NCI-H345 treated with DMSO at 0.1 percent for 48 hours (cell line): Measurements from ENCODE around the gene MYL12A.
"Not testable (repeated sequence)": the region's sequence is repeated elsewhere in the genome, so short reads cannot be mapped to it uniquely, and the experiment has no call there.

ENCODE experiments used
- DNase-seq: peaks from one replicate; lab custom pipeline; 2025; ENCODE audit not compliant: unreplicated experiment; lab: John Stamatoyannopoulos, UW

MYL12A gene

DNA sequence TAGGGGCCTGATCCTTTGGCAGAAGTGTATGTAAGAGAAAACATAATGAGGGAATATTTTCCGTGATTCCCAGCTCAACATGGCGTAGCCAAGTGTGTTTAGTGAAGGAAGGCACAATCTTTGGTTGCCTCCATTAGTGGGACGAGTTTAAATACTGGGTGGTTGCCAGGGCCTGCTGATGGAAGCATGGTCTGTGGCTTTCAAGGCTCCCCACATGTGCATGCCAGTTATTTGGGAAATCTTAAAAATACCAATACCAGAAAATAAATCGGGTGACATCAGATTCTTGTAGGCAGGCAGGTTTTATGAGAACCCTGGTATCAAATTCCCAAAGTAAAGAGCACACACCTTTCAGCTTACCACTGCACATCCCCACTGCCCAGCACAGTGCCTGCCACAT is 7.1 kb downstream of the MYL12A start:
- no peak for DNase-seq

- DNase-seq = no peak
These were observed 8.1 kb downstream of the MYL12A start for GRCh38 chr18:3255611-3256165.

- no peak for DNase-seq
These were observed 9.4 kb downstream of the MYL12A start for GRCh38 chr18:3256693-3257626.

- no peak for DNase-seq
These were observed 10.1 kb downstream of the MYL12A start for GRCh38 chr18:3257627-3258120.

DNA sequence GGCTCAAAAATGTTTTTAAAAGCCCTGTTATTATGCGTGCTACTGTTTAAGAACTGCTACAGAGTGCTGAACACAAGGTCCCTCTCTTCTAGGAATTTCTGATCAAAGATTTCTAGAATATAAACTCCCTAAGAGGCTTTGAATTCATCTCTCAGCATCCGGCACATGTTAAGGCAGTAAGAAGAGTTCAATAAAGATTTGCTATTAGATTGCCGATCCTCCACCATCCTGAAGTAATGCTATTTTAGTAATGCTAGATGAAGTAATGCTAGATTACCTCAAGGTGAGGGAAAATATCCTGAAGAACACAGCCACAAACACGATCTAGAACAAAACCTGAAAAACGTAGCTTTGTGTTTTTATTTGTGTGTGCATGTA is 13.4 kb downstream of the MYL12A start:
- no peak for DNase-seq

DNA sequence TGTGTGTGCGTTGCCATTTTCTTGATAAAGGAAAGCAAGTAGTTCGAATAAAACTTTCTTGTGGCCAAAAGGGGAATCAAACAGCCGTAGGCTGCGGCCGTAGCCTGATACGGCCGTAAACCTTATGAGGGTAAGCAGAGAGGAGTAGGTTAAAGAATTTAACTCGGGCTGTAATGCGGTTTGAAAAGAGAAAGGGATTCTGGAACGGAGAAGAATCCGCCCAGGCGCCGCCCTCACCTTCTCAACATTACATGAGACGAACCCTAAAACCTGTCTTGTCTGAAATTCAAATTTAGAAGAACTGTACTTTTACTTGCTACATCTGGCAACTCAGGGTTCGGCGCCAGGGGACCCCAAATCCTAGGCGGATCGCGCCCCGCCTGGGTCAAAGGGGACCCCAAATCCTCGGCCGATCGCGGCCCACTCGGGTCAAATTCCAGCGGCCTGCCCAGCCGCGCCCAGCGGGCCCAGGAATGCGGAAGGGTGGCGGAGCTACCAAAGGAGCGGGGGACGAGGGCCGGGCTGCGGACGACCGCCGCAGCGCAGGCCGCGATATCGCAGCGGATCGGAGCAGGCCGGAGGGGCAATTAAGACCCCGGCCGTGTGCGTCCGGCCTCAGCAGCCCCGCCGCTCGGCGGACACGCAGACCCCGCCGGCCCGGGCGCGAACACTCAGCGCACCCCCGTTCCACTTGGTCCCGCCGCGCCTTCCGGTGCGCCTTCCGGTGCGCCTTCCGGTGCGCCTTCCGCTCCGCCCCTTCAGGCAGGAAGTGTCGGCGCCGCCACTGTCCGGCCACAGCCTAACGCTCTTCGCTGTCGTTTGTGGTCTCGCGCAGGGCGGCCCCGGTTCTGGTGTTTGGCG is 14.0 kb downstream of the MYL12A start, which contains the start of gene MYL12B:
TSS of gene MYL12B (plus strand) at position 761 of the 861 bp plus-strand sequence. CDS start 10,766 bp downstream, outside the sequence.
- DNase-seq = peak; percentile 50

DNA sequence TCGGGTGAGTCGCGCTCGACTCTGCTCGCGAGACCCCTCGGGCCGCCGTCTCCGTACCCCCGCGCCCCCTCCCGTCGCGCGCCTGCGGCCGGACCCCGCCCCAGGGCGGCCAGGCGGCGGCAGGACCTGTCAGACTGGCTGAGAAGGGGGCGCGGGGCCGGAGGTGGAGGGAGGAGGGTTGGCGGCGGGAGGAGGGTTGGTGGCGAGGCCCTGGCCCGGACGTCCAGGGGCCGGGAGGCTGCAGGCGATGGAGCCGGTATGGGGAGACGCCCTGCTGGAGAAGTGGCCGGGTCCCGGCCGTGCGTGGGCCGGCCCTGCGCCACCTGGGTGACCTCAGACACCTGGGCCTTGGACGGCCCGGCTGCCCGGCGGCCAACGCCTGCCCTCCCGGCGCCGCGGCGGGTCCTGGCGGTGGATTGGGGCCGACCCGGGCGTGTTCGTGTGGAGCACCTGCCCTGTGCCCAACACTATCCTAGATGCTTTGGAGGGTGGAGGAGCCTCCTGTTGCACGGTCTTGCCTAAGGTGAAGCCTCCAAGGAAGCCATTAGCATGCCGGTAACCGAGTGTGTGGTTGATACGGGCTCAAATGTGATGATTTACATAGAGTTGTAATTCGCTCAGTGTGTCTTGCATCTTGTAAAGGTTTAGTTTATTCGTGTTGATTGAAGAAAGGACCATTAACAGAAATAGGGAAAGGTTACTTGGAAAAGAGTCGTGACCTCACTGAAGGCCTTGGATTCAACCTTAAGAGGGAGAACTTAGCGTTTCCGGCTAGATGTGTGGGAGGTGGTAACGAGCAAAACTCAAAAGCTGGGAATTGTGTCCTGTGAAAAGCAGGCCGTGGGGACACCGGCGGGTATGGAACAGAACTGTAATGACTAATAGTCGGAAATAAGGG is 14.9 kb downstream of the MYL12A start:
- no peak for DNase-seq

DNA sequence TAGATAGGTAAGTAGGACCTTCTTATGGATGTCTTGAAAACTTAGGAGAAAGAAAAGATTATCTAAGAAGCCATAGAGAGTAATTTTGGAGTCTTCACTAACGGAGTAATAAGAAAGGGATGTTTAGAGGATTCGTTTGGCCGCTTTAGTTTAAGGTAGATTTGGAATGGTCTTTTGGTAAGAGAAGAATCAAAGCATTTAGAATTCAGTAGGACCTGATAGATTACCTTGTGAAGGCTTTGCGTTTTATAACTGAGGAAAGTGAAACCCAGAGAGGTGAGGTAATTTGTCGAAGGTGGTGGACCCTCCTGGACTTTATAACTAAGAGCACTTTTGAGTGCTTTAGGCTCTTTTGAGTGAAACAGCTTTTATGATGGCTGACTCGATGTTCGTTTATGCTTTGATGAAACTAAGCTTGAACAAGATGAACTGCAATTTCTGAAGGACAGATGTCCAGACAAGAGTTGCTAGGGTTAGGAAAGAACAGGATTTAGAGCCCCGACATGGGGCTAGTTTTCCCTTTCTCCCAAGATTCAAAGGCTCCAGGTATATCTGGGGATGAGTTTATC is 15.6 kb downstream of the MYL12A start:
- no peak for DNase-seq

DNA sequence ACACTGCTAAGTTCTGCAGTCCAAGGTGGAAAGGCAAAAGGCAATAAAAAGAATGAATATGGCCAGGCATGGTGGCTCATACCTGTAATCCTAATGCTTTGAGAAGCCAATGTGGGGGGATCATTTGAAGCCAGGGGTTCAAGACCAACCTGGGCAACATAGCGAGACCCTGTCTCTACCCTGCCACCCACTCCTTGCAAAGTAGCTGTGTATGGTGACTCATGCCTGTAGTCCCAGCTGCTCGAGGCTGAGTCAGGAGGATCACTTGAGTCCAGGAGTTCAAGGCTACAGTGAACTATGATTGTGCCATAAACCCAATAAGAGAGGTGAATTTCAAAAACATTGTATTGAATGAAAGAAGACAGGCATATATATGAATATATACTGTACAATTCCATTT is 16.8 kb downstream of the MYL12A start:
- no peak for DNase-seq

DNA sequence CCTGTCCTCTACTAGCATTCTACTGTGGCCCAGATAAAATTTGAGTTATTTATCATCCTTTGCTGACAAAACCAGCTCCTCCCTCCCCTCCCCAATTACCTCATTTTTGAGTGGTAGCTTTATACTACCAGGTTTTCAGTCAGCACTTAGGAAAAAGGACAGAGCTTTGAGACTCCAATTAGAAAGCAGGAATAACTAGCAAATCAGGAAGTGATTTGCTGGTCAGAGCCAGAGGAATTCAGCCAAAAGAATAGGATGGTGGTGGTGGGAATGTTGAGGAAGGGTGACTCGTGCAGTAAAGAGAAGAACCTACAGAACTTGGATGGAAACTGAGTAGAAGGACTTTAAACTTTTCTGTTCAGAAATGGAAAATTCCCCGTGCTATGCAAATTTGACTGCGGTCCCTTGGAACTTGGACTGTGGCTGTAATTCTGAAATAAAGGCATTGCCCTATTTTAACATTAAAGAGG is 18.0 kb downstream of the MYL12A start:
- DNase-seq = no peak

- no peak for DNase-seq
These were observed 18.5 kb downstream of the MYL12A start for GRCh38 chr18:3266062-3266608.

DNA sequence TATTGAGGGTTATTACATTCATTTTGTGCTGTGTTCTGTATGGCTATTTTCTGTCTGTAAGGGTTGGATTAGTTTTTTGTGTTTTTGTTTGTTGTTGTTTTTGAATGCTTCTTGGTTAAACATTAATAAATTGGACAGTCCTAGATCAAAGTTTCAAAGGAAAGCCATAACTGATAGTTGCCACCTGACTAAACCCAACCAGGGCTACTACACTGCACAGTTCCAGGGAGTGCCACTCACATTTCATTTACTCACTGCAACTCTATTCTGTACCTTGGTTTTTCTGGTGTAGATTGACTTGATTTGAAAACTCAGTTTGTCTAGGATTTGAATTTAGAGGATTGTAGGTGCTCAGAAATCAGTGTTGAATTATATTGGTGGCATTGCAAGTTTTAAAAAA is 20.7 kb downstream of the MYL12A start:
- no peak for DNase-seq

DNA sequence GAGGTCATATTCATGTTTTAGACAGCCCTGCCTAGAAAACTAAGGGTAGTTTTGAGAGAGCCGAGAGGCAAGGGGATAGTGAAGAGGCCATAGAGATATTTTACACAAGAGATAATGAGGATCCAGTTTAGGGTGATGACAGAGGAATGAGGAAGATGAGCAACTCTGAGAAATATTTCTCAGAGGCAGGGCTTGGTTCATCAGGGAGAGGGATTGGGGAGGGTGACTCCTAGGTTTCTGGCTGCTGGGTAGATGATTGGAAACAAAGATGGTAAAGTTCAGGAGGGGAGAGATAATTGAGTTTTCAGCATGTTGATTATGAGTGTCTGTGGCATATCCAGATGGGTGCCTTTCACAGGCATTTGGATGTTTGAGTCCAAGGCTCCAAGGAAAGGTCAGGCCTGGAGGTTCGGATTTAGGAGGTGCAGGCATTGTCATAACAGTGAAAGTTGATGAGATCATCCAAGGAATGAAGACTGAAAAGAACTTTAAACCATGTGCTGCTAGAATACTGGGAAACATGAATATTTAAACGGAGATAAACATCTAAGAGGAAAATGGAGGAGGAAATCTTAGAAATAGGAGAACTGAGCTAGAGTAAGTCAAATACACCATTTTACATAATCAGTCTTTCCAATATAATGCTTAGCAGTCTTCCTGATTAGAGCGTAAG is 21.8 kb downstream of the MYL12A start:
- no peak for DNase-seq

DNA sequence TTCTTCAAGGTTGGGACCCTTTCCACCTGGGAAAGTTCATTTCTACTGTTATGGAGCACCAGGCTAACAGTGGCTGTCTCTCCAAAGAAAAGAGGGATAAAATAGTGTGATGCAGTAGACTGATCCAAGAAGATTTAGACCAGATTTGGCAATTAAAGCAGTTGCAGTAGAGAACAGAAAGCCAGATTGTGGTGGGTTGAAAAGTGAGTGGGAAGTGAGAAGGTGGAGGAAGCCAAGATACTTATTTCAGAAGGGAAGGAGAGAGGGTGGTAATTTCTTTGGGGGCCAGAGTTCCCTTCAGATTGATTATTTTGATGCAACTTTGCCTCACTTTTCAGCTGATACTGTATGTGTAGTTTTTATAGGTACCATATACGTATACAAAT is 22.3 kb downstream of the MYL12A start:
- no peak for DNase-seq

GRCh38 chr18:3273042-3273441 is 25.4 kb downstream of the MYL12A start:
- no peak for DNase-seq

DNA sequence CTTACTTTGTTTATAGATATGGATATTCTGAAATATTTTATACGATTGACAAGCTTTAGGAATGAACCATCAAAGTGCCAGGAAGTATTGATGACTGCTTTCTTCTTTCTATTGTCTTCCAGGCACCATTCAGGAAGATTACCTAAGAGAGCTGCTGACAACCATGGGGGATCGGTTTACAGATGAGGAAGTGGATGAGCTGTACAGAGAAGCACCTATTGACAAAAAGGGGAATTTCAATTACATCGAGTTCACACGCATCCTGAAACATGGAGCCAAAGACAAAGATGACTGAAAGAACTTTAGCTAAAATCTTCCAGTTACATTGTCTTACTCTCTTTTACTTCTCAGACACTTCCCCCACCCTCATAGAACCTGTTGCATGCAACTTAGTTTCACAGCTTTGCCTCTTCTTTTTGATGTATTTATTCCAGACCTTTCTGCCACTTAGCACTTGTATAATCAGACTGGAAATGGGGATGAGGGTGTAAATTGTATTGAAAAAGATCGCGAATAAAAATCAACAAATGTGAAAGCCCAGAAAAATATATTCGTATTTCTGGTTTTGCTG is 30.1 kb downstream of the MYL12A start:
- not testable (repeated sequence) for DNase-seq

DNA sequence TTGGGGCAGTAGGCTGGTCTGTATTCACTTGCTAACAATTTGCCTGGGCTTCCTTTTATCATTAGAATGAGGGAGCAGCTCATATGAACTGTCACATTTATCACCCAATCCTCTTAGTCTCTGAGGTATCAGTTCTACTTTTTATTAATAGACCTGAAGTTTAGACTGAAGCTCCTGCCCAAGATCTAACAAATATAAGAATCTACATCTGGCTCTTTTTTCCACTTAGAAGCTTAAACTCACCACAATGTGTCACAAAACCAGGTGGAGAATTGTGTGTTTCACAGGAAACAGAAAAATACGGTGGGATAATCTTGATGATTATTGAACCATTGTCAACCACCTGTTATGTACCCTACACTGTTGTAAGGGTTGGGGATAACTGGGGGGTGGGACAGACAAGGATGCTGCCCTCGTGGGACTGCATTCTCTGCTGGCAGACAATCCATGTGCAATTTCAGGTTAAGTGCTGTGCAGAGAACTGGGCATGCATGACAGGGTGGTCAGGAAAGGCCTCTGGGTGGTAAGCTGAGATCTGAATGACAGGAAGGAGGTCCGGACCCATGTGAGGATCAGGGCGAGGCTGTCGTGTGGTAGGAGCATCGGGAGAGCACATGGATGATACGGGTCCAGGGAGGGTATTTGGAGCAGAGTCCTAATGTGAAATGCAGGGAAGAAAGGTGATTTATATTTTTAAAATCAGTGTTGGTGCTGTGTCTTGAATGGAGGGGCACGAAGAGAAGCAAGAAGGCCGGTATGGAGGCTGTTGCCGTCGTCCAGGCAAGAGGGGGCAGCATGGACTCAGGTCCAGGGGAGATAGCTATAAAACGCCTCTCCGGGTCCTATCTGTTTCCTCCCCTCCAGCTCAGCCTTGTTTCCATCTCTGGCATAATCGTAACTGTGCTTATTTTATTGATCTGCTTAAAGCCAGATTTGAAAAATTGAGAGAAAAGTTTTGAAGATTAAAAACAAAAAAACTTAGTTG is 31.9 kb downstream of the MYL12A start:
- no peak for DNase-seq
